Kidney capillary endothelial cell (primary cell): ENCODE results near the gene ERMAP.

Experiments
- DNase-seq: peaks from one replicate; pipeline ENCODE4 v3.0.0-alpha.2; 2018; ENCODE audit warnings: low spot score

Gene ERMAP

DNA sequence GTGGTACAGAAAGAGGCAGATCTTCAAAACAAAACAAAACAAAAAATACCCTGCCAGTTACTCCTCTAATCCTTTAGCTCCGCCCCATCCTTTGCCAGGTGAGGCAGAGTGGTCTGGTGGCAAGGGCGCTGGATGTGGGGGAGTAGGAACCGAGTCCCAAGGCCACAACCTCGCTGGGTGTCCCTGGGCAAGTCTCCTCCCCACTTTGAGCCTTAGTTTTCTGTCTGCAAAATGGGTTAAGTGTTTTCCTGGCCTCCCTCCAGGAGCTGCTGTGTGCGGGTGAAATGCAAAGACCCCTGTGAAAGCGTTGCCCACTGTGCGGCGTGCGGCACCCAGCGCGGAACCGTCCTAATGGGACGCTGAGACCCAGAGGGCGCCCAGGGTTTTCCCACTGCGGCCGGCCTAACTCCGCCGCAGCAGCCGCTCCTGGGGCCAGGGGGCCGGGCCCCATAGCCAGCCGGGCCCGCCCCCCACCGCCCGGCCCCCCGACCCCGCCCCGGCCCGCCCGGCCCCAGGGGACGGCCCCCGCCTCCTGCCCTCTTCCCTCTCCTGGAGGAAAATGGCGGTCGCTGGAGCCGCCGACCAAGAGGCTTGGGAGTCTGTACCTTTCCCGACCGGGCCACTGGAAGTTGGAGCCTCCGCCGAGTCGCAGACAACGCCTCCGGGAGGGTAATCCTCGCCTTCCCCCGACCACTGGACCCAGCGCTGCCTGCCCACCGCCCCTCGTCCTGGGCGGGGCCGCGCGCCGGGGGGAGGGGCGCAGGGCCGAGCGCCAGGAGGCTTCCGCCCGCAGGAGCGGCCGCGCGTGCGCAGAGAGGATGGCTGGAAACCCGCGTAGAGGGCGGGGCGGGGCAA, at the start of gene ERMAP, which contains the start of gene SVBP:
ERMAP (plus strand) TSS at position 538 of the 855 bp plus-strand sequence. CDS start 13,327 bp downstream, outside the sequence.
SVBP (minus strand) TSS at position 813 of the 855 bp plus-strand sequence. CDS start 853 bp downstream, outside the sequence.
- peak; percentile 84 for DNase-seq

DNA sequence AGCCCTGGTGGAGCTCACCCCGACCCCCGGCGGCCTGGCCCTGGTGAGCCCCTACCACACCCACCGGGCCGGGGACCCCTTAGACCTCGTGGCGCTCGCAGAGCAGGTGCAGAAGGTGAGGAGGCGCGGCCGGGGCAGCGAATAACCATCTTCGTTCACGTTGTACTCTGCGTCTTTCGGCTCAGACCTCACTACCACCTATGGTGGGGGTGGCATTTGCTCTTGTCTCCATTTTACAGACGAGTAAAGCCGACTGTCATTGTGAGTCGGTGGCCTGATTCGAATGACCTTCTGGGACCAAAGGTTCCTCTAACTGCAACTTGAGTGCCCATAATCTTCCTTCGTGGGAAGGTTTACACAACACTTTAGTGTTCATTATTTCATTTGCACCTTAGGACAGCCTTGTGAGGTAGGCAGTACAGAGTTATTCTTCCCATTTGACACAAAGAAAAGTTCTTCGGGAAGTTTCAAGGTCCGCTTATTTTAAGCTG, 49.4 kb upstream of the ERMAP start:
- no peak for DNase-seq

GRCh38 chr1:42768172-42768571, 48.8 kb upstream of the ERMAP start:
- DNase-seq: no peak

GRCh38 chr1:42769811-42770210, 47.1 kb upstream of the ERMAP start:
- DNase-seq: no peak

DNA sequence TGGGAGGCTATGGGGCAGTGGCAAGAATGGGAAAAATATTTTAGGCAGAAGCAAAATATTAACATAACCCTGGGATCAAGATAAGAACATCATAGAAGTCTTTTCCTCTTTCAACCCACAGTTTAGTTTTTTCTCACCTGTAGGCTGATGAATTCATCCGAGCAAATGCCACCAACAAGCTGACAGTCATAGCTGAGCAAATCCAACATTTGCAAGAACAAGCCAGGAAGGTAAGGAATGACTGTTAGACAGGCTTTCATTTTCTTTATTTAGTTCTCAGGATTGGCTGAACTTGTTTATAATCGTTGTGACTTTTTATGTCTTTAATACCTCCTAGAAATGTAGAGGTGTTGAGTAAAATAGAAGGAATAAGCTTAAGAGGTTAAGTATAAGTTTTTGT, 43.5 kb upstream of the ERMAP start:
- no peak for DNase-seq

DNA sequence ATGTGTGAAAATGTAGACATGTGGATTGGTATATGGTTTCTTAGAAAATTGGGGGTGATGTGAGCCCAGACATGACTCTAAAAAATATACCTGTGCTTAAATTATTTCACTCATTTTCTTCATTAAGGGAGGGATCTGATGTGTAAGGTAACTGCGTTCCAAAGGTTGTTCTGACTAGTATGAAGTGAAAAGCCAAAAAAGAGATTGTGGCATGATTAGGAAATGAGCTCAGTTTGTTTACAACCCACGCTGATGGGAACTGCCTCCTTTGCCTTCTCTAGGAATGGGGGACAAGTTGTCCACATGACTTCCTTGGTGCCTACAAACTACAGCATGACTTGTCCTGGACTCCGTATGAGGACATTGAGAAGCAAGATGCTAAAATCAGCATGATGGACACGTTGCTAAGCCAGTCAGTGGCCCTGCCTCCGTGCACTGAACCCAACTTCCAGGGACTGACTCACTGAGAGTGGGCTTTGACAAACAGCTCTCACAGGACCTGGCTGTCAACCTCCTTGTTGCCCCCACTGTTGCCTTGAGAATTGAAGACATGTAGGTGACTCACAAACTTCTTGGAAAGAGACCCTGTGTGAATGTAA, 41.9 kb upstream of the ERMAP start:
- DNase-seq: no peak

- no peak for DNase-seq
Observed at GRCh38 chr1:42776502-42776901, 40.4 kb upstream of the ERMAP start.

DNA sequence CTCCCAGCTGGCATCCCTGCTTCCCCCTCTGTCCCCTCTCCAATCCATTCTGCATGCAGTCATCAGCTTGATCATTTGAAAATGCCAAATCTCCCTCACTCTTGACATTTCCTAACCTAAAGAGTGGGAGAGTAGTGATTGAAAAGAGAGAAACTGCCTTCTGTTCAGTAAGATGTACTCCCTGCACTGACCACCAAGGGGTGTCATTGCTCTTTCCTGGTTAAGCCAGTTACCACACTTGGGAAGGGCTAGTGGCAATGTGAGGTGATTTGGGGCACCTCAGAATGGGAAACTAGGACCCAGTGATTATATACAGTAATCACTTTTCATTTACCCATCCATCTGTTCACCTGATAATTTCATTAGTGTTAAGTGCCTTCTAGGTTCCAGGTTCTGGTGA, 39.1 kb upstream of the ERMAP start:
- DNase-seq: peak; percentile 42

GRCh38 chr1:42779725-42780124, 37.2 kb upstream of the ERMAP start:
- no peak for DNase-seq

DNA sequence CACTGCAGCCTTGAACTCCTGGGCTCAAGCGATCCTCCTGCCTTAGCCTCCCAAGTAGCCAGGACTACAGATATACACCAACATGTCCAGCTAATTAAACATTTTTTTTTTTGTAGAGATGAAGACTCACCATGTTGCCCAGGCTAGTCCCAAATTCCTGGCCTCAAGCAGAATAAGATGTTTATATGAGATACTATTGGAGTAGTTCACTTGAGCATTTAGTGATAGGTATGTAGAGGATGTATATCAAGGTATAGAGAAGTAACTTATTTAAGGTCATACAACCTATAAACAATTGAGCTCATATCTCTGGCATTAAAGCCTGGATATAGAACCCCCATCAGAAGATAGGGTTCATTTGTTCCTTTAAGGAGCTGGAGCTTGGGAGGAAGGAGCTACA, 36.7 kb upstream of the ERMAP start:
- DNase-seq: no peak

GRCh38 chr1:42783092-42783491, 33.8 kb upstream of the ERMAP start:
- DNase-seq: no peak

DNA sequence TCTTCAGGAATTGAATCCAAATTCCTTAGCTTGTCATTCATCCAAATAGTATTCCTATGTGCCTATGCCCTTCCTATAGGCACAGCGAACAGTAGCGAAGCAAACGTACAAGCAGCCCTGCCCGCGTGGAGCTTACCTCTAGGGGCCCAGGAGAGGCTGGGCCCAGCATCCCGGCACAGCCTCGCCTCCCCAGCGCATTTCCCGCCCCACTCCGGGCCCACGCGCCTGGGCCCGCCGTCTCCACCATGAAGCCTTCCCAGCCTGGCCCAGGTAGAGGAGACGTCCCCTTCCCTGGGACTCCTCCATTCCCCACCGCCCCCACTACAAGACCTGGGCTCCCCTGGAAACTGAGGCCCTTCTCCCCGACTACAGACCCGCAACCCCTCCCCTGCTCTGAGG, 32.4 kb upstream of the ERMAP start:
- DNase-seq: no peak

DNA sequence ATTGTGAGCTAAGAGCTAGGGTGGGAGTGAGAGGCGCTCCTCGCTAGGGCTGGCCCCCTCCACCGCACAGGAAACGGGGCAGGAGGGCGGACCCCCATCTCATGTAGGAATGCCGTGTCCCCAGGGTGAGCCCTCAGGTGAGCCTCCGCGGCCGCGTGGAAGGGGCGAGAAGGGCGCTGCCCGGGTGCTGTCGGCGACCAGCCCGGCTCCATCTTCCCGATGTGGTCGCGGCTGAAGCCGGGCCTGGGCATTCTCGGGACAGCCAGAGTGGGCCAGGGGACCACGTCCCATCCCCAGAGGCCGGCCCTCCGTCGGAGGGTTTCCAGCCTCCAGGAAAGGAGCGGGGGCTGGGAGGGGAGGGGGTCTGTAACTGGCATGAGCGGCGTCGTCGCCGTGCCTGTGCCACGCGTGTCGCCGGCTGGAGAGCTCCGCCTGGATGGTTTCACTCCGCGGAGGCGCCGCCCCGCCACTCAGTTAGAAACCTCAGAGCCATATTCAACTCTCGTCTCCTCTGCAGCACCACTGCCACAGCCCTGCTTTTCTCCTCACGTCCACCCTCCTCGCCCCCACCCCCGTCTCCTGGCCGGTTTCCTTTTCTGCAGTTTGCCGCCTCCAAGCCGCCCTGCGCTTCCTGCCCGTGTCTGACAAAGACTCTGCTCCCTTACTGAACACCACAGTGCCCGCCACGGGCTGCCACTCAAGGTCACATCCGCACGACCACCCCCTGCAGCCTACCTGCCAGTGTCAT, 31.8 kb upstream of the ERMAP start, which contains the start of gene TMEM269:
TMEM269 (plus strand) TSS at position 46 of the 748 bp plus-strand sequence. CDS start 4,903 bp downstream, outside the sequence.
- peak; percentile 40 for DNase-seq

GRCh38 chr1:42786097-42786496, 30.8 kb upstream of the ERMAP start:
- no peak for DNase-seq

- DNase-seq: no peak
Observed at GRCh38 chr1:42788021-42788420, 28.9 kb upstream of the ERMAP start.

- DNase-seq: no peak
Observed at GRCh38 chr1:42793824-42794223, 23.1 kb upstream of the ERMAP start.

- no peak for DNase-seq
Observed at GRCh38 chr1:42797414-42797813, 19.5 kb upstream of the ERMAP start.

- no peak for DNase-seq
Observed at GRCh38 chr1:42797979-42798378, 18.9 kb upstream of the ERMAP start.

DNA sequence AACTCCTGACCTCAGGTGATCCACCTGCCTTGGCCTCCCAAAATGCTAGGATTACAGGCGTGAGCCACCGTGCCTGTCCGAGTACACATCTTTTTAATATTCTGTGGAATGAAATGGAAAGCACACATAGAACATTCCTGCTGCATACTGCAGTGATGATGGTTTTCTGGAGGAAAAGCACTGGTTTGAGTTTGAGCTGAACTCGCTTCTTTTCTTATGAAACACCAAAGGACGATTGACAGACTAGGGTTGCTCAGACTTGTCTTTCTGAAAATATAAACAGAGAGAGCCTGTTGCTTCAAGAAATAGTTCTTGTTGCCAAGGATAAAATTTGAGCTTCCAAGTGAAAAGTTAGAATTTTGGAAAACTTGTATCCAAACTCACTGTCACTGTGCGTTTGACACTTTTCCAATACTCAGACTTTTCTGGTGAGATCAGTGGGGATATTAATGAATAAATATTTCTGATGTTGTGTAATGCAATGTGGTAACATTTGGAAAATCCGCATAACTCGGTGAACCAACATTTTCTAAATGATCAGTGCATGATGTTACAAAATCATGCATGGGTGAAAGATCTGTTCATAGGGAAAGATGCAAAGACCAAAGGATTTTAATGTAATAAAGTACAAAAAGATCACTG, 15.0 kb upstream of the ERMAP start:
- no peak for DNase-seq

- DNase-seq: no peak
Observed at GRCh38 chr1:42806171-42806570, 10.8 kb upstream of the ERMAP start.

- no peak for DNase-seq
Observed at GRCh38 chr1:42806593-42806992, 10.3 kb upstream of the ERMAP start.
